Glutamatergic neuron (in vitro differentiated cells): ENCODE measurements around the gene GALNT12. TPM values are rescaled to one million over a fixed set of nuclear protein-coding genes. Genes with fewer than 3 reads are reported as not detected.

Experiments
- DNase-seq: peaks from one replicate; pipeline ENCODE4 v3.0.0; 2022
- H3K27ac Mint-ChIP-seq: one replicate; pipeline ENCODE4 v1.8.0; 2020; ENCODE audit warnings: mild to moderate bottlenecking, mixed read lengths, inconsistent platforms; ENCODE audit not compliant: unreplicated experiment
- H3K27me3 Mint-ChIP-seq: one replicate; pipeline ENCODE4 v1.8.0; 2020; ENCODE audit warnings: mild to moderate bottlenecking, moderate library complexity, mixed read lengths, inconsistent platforms; ENCODE audit not compliant: unreplicated experiment
- H3K36me3 Mint-ChIP-seq: one replicate; pipeline ENCODE4 v1.8.0; 2020; ENCODE audit warnings: mild to moderate bottlenecking, mixed read lengths, inconsistent platforms; ENCODE audit not compliant: unreplicated experiment
- H3K4me1 Mint-ChIP-seq: one replicate; pipeline ENCODE4 v1.8.0; 2020; ENCODE audit warnings: mild to moderate bottlenecking, low read depth, mixed read lengths, inconsistent platforms; ENCODE audit not compliant: unreplicated experiment
- H3K4me3 Mint-ChIP-seq: one replicate; pipeline ENCODE4 v1.8.0; 2020; ENCODE audit warnings: mild to moderate bottlenecking, mixed read lengths, inconsistent platforms; ENCODE audit not compliant: unreplicated experiment
- H3K9me3 Mint-ChIP-seq: one replicate; pipeline ENCODE4 v1.8.0; 2020; ENCODE audit warnings: mild to moderate bottlenecking, moderate library complexity, mixed read lengths, inconsistent platforms; ENCODE audit not compliant: unreplicated experiment
- CTCF ChIP-seq: fragments of 200-600 bp; sonication (generic); IDR thresholded peaks from one replicate; pipeline ENCODE4 v1.5.0; 2021; ENCODE audit not compliant: partially characterized antibody, unreplicated experiment
- total RNA-seq: library from RNA; stranded (reverse); fragmentation: NEBNext Ultra II Directional; extraction: Animal tissue kit (Norgen Biotek cat#: 25700); gene quantifications from one replicate; pipeline ENCODE4 v1.2.1, GENCODE V29; 2021; ENCODE audit not compliant: unreplicated experiment

The GALNT12 gene
- total RNA-seq, 1 donor from 2014 or later = 2.7 TPM

DNA sequence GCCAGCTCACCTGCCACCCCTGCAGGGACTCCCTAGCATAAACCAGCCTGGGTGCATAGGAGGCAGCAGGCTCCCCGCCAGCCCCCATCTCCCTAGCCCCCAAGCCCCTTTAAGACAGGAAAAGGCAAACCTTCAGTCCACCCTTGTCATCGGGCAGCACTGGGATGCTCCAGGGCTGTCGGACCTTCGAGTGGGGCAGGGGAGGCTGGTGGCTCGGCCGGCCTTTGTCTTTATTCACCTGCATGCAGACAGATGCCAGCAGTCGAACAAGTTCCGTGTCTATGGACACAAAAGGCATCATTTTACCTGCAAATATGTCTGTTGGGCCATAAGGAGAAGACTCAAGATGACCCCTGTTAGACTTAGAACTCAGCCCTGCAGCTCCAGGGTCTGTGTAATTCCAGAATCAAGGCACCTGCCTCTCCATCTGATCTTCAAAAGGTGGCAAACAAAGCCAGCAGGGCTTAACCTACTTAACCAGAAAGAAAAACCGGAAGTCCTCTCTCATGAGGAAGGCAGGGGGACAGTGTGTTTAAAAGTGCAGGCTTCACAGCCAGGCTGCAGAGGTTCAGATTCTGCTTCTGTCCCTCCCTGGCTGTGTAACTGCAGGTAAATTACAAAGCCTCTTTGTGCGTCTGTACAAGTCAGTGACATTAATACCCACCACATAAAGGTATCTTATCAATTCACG, 27.3 kb upstream of the GALNT12 start:
- no peak for DNase-seq
- Mint-ChIP-seq H3K9me3 (peaks cover 6% of the 10 kb centered on the region), H3K27me3 (peaks cover 2% of the 10 kb centered on the region), H3K27ac (no peak overlapping the region), H3K4me3 (no peak overlapping the region), H3K36me3 (no peaks in the 10 kb centered on the region), H3K4me1 (peaks cover 29% of the 10 kb centered on the region)
- no peak for TF ChIP-seq CTCF

- Mint-ChIP-seq H3K36me3 (no peaks in the 10 kb centered on the region), H3K4me1 (peaks cover 32% of the 10 kb centered on the region), H3K4me3 (no peak overlapping the region), H3K27me3 (peaks cover 2% of the 10 kb centered on the region), H3K9me3 (peaks cover 6% of the 10 kb centered on the region), H3K27ac (no peak overlapping the region)
- no peak for DNase-seq
- no peak for TF ChIP-seq CTCF
Observed at GRCh38 chr9:98781588-98782383, 25.7 kb upstream of the GALNT12 start.

- DNase-seq = no peak
- H3K36me3 Mint-ChIP-seq = peaks cover 5% of the 10 kb centered on the region
- no peak overlapping the region for H3K27ac Mint-ChIP-seq
- H3K9me3 Mint-ChIP-seq = peaks cover 2% of the 10 kb centered on the region
- H3K27me3 Mint-ChIP-seq = peaks cover 3% of the 10 kb centered on the region
- H3K4me1 Mint-ChIP-seq = peaks cover 23% of the 10 kb centered on the region
- no peak overlapping the region for H3K4me3 Mint-ChIP-seq
- TF ChIP-seq CTCF = no peak
Observed at GRCh38 chr9:98783518-98784226, 23.8 kb upstream of the GALNT12 start.

DNA sequence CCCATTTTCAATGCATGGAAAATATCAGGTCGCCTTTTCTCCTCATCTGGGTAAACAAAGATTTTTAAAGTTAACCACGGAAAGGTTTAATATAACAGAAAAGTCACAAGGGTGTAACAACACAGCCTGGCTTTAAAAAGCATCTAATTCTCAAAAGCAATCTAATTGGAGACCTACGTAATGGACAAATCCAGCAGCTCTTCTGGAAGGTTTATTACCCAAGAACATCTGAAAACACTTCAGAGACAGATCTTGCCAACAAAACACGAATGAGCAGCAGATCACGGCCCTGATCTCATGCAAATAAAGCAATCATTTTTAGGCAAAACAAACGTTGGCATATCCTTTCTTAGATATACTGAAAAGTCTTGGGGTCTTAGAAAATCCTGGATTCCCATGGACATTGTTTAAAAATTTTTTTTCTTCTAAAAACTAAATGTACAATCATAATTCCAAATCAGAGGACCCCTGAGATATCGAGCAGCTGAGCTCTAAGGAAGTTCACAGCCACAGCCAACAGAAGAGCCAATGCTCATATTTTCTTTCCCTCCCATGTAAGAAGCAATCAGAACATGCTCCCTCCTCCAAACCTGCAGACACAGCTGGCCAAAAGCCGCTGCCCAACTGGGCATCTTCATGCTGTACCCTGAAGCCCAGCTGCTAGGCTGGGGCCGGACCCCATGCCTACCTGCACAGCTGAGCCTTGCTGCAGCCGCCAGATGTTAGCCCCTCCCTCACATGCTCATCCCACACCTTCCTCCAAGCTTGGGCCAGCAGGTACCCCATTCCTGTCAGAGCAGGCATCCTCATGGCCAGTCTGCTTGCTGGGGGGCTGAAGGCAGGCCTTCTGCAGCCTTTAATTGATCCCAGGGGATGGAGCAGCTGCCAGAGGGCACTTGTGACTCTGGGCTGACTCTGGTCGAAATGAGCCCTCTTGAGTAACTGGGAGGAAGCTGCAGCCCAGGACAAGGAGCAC, 22.4 kb upstream of the GALNT12 start:
- H3K9me3 Mint-ChIP-seq = no peaks in the 10 kb centered on the region
- H3K27ac Mint-ChIP-seq = peak overlapping the region; percentile 50
- peaks cover 18% of the 10 kb centered on the region for H3K4me1 Mint-ChIP-seq
- H3K36me3 Mint-ChIP-seq = peaks cover 5% of the 10 kb centered on the region
- H3K27me3 Mint-ChIP-seq = peaks cover 6% of the 10 kb centered on the region
- no peak for TF ChIP-seq CTCF
- peak; percentile 33 for DNase-seq
- H3K4me3 Mint-ChIP-seq = peak overlapping the region; percentile 21
